ENCODE measurements around the gene NDUFA11.
A peak's percentile ranks its signal among the peaks of the same experiment; 100 is the strongest.
"Not testable (repeated sequence)": the region's sequence is repeated elsewhere in the genome, so short reads cannot be mapped to it uniquely, and the experiment has no call there.

Gene NDUFA11

DNA sequence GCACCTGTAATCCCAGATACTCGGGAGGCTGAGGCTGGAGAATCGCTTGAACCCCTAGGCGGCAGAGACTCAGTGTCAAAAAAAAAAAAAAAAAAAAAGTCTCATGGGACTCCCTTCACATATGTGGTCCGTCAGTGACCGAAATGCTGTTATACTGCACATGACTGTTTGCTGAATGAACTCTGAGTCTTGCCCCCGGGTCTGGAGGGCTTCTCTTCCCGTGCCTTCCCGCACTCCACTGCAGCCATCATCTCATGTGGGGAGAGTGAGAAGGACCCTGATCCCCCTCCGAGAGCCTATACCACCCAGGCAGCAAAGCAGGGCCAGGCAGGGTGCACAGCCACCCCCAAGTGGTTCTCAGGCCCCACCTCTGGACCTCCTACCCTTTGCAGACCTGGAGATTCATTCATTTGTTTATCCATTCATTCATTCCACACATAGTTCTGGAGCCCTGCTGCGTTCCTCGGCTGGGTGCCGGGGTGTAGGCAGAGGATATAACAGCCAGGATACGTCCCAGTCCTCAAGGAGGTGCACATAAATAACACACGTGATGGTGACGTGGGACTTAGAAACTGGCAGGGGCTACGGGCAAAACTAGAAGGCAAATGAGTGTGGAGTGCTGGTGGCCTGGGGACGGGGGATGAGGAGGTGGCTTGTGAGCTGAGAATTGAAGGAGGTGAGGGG lies 14.2 kb downstream of the NDUFA11 start:
- DNase-seq (ENCODE audit: low read depth), result peak; percentile 54
- H3K4me3 ChIP-seq (ENCODE audit: low read length), result no peak overlapping the region
- TF ChIP-seq, protein P1, sequence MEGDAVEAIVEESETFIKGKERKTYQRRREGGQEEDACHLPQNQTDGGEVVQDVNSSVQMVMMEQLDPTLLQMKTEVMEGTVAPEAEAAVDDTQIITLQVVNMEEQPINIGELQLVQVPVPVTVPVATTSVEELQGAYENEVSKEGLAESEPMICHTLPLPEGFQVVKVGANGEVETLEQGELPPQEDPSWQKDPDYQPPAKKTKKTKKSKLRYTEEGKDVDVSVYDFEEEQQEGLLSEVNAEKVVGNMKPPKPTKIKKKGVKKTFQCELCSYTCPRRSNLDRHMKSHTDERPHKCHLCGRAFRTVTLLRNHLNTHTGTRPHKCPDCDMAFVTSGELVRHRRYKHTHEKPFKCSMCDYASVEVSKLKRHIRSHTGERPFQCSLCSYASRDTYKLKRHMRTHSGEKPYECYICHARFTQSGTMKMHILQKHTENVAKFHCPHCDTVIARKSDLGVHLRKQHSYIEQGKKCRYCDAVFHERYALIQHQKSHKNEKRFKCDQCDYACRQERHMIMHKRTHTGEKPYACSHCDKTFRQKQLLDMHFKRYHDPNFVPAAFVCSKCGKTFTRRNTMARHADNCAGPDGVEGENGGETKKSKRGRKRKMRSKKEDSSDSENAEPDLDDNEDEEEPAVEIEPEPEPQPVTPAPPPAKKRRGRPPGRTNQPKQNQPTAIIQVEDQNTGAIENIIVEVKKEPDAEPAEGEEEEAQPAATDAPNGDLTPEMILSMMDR (conservative IDR thresholded peaks at IDR 0.05; ENCODE audit: low read length), result no peak

GRCh38 chr19:5884065-5884811 lies 19.4 kb downstream of the NDUFA11 start:
- not testable (repeated sequence) for DNase-seq (ENCODE audit: low read depth); H3K4me3 ChIP-seq (ENCODE audit: low read length)

GRCh38 chr19:5883157-5883873 lies 20.3 kb downstream of the NDUFA11 start:
- not testable (repeated sequence) for H3K4me3 ChIP-seq (ENCODE audit: low read length)
- DNase-seq (ENCODE audit: low read depth), result peak; percentile 23

DNA sequence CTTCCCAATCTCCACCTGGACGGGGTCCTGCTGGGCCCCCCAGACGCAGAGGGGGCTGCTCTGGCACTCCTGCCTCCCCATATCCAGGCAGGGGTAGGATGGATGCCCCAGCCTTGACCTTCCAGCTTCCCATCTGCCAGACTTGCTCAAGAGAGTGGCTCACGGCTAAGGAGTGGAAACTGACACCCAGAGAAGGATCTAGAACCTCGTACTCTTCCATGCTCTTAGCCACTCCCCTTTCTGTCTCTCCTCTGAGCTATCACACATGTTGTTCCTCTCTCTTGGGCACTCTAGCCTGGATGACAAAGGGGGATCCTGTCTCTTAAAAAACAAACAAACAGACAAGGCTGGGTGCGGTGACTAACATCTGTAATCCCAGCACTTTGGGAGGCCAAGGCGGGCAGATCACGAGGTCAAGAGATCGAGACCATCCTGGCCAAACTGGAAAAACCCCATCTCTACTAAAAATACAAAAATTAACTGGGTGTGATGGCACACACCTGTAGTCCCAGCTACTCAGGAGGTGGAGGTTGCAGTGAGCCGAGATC lies 21.1 kb downstream of the NDUFA11 start:
- TF ChIP-seq, protein P1 (conservative IDR thresholded peaks at IDR 0.05; ENCODE audit: low read length), result no peak
- no peak for DNase-seq (ENCODE audit: low read depth)
- H3K4me3 ChIP-seq (ENCODE audit: low read length), result no peak overlapping the region

DNA sequence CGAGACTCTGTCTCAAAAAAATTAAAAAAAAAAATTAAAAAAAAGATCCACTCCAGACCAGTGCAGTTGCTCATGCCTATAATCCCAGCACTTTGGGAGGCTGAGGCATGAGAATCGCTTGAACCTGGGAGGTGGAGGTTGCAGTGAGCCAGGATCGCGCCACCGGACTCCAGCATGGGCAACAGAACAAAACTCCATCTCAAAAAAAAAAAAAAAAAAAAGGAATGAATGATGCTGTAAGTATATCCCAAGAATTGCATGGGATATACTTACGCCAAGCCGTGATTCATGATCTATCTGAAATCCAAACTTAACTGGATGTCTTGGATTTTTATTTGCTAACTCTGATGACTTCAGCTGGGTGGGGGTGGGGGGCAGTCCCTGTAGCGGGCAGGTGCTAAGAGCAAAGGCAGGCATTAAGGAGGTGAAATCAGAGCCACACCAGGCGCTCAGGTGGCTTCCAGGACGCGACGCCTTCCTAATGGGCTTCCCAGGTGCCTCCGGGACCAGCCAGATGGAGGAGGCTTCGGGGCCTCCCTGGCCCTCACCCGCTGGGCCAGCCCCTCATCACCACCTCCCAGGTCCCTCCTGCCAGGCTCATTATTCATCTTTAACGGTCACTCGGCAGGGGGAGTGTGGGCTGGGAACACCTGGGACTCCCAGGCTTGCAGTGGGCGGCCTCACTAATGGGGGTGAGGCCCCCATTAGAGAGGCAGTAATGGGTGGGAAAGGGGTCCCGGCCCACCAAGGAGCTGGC lies 21.9 kb downstream of the NDUFA11 start:
- TF ChIP-seq, protein P1 (conservative IDR thresholded peaks at IDR 0.05; ENCODE audit: low read length), result no peak
- no peak overlapping the region for H3K4me3 ChIP-seq (ENCODE audit: low read length)
- no peak for DNase-seq (ENCODE audit: low read depth)

DNA sequence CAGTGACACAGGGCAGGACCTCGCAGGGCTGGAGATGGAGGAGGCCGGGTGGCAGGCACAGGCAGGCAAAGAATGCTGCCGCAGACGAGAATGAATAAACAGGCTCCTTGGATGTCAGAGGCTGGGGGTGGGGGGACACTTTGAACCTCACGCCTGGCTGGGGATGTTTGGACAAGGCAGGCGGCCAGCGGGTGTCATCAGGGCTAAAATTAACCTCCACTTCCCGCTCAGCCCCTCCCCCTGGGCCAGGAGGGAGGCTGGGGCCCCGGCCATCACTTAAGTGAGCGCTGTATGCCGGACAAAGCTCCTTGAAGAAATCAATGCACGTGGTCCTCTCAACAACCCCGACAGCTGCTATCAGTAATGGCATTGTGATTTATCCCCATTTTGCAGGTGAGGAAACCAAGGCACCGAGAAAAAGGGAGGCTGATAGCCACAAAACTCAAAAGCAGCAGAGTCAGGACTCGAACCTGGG lies 22.9 kb downstream of the NDUFA11 start:
- TF ChIP-seq, protein P1 (conservative IDR thresholded peaks at IDR 0.05; ENCODE audit: low read length), result no peak
- H3K4me3 ChIP-seq (ENCODE audit: low read length), result no peak overlapping the region
- DNase-seq (ENCODE audit: low read depth), result peak; percentile 88

DNA sequence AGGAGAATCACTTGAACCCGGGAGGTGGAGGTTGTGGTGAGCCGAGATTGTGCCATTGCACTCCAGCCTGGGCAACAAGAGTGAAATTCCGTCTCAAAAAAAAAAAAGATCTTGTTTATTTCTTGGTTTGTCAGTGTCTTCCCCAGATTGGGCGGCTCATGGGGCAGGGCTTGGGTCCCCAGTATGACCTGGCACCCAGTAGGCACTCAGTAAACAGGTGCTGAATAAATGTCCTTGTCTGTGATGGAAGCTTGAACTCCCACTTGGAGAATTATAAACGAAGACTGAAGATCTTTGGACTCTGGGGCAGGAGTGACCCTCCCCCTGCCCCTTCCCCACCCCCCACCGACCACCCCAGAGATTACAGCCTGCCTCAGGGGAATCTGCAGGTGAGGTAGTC lies 23.4 kb downstream of the NDUFA11 start:
- H3K4me3 ChIP-seq (ENCODE audit: low read length), result no peak overlapping the region
- no peak for DNase-seq (ENCODE audit: low read depth)
- TF ChIP-seq, protein P1 (conservative IDR thresholded peaks at IDR 0.05; ENCODE audit: low read length), result no peak

Measured in AG10803 (cell line).